K562 (cell line): ENCODE data around the gene CCDC152. TPM values are rescaled to one million over a fixed set of nuclear protein-coding genes. Genes with fewer than 3 reads are reported as not detected.

Source experiments
- ATAC-seq: fragments of 200-7000 bp; cut with Tn5 transposase; 3 replicates; pipeline ENCODE4 v1.9.1; 2020; ENCODE audit warnings: moderate library complexity
- BruUV-seq: library from RNA; stranded (reverse); fragments of 400-500 nt; replicated peaks from 2 replicates; lab custom pipeline; 2021; lab: Mats Ljungman, UMichigan
- CTCF ChIA-PET: fragments of 300-600 bp; formaldehyde crosslinking; extraction: SDS; loops from one replicate; lab custom pipeline; 2021; ENCODE audit warnings: low intra/inter-chr PET ratio; lab: Yijun Ruan, JAX
- POLR2A ChIA-PET: fragments of 300-600, 350-650 bp; sonication (Branson Sonifier 250); formaldehyde crosslinking; extraction: SDS; loops from one replicate; lab custom pipeline; 2021; ENCODE audit warnings: antibody characterized with exemption, inconsistent platforms; lab: Yijun Ruan, JAX
- DNase-seq, 4 experiments: peaks; one replicate each; pipeline versions ENCODE4 v3.0.0 to v3.0.0-alpha.2; 2011 to 2018; ENCODE audit warnings: low spot score in 3 of 4, mixed read lengths in 3 of 4; ENCODE audit errors: extremely low read depth in 1 of 4
- FAIRE-seq: peaks from 2 replicates; lab custom pipeline; 2011; peaks lifted over from hg19 to GRCh38; lab: Jason Lieb, UNC
- H2AFZ ChIP-seq: 2 replicates; pipeline ENCODE4 v1.6.0; 2011; ENCODE audit warnings: low read depth, low read length, control low read depth, inconsistent platforms
- H3K27ac ChIP-seq: fragments of 200-600 bp; 3 replicates; pipeline ENCODE4 v1.8.0; 2011; ENCODE audit warnings: low read depth, mild to moderate bottlenecking, control low read depth, inconsistent platforms, low read length, moderate library complexity, mixed read lengths; ENCODE audit errors: extremely low read depth
- H3K27me3 ChIP-seq, 2 experiments: fragments of 300-600 bp in 1 of 2; 2 replicates in 1 of 2; 3 replicates in 1 of 2; pipeline versions ENCODE4 v1.6.0 to v1.8.0; 2011; ENCODE audit warnings: inconsistent platforms in 2 of 2, low read length in 2 of 2, mild to moderate bottlenecking in 1 of 2, mixed read lengths in 1 of 2, moderate library complexity in 1 of 2; ENCODE audit not compliant: control insufficient read depth in 2 of 2, insufficient read depth in 2 of 2
- H3K36me3 ChIP-seq: fragments of 300-600 bp; 3 replicates; pipeline ENCODE4 v1.8.0; 2011; ENCODE audit warnings: mild to moderate bottlenecking, low read length, inconsistent platforms; ENCODE audit not compliant: control insufficient read depth, insufficient read depth
- H3K4me1 ChIP-seq, 2 experiments: fragments of 200-600 bp in 1 of 2; replicated peaks in 1 of 2; 2 replicates in 1 of 2; 3 replicates in 1 of 2; pipeline versions ENCODE4 v1.5.1 to v1.8.0; 2011; ENCODE audit warnings: inconsistent platforms in 2 of 2, low read length in 2 of 2, mild to moderate bottlenecking in 1 of 2, mixed read lengths in 1 of 2, moderate library complexity in 1 of 2; ENCODE audit not compliant: control insufficient read depth in 2 of 2, insufficient read depth in 2 of 2
- H3K4me2 ChIP-seq: 2 replicates; pipeline ENCODE4 v1.6.1; 2011; ENCODE audit warnings: low read length, control low read depth, inconsistent platforms, mixed read lengths; ENCODE audit not compliant: insufficient read depth
- H3K4me3 ChIP-seq: fragments of 200-600 bp; sonication (generic), shearing (Covaris generic); 2 replicates; pipeline ENCODE4 v1.5.1; 2016; ENCODE audit warnings: control low read depth, inconsistent platforms
- H3K79me2 ChIP-seq: fragments of 200-600 bp; 3 replicates; pipeline ENCODE4 v1.8.0; 2011; ENCODE audit warnings: low read length, inconsistent platforms; ENCODE audit not compliant: control insufficient read depth, insufficient read depth
- H3K9ac ChIP-seq, 2 experiments: 2 replicates each; pipeline versions ENCODE4 v1.6.0 to v1.6.1; 2011; ENCODE audit warnings: low read depth in 2 of 2, low read length in 2 of 2, control low read depth in 1 of 2, inconsistent platforms in 1 of 2, mild to moderate bottlenecking in 1 of 2, mixed read lengths in 1 of 2; ENCODE audit not compliant: insufficient read depth in 1 of 2
- H3K9me1 ChIP-seq: one replicate; pipeline ENCODE4 v1.6.0; 2011; ENCODE audit warnings: inconsistent platforms, mild to moderate bottlenecking, low read length, moderate library complexity; ENCODE audit not compliant: control insufficient read depth, insufficient read depth
- H3K9me3 ChIP-seq: replicated peaks from 2 replicates; pipeline ENCODE4 v1.5.1; 2011; ENCODE audit warnings: low read depth, low read length, inconsistent platforms; ENCODE audit not compliant: control insufficient read depth, insufficient read depth
- H4K20me1 ChIP-seq: replicated peaks from 2 replicates; pipeline ENCODE4 v1.6.1; 2011; ENCODE audit warnings: low read length, inconsistent platforms, mixed read lengths; ENCODE audit not compliant: control insufficient read depth, insufficient read depth
- CHCHD3 ChIP-seq: fragments of 250-450 bp; sonication (Bioruptor Pico); IDR thresholded peaks from 2 replicates; pipeline ENCODE4 v2.1.2; 2022; ENCODE audit warnings: mild to moderate bottlenecking
- ERF ChIP-seq: fragments of 450-650 bp; formaldehyde crosslinking; IDR thresholded peaks from 2 replicates; pipeline ENCODE4 v1.4.0; 2020; ENCODE audit warnings: mild to moderate bottlenecking, mixed read lengths
- ESRRA ChIP-seq: fragments of 450-650 bp; IDR thresholded peaks from 2 replicates; pipeline ENCODE4 v1.6.1; 2014; ENCODE audit warnings: low read depth, mild to moderate bottlenecking, moderate library complexity, borderline replicate concordance
- MAZ ChIP-seq, 2 experiments: fragments of 450-650 bp in 1 of 2; sonication (generic) in 1 of 2; formaldehyde crosslinking; IDR thresholded peaks in 1 of 2; conservative IDR thresholded peaks in 1 of 2; 2 replicates each; pipeline versions ENCODE4 v1.4.0 to v1.5.0; 2020; ENCODE audit warnings: mild to moderate bottlenecking in 1 of 2, missing genetic modification reagents in 1 of 2
- OTX1 ChIP-seq: fragments of 450-650 bp; formaldehyde crosslinking; IDR thresholded peaks from 2 replicates; pipeline ENCODE4 v1.4.0; 2022; ENCODE audit warnings: mild to moderate bottlenecking
- POLR2H ChIP-seq: IDR thresholded peaks from 2 replicates; pipeline ENCODE4 v1.6.1; 2016; ENCODE audit warnings: missing genetic modification characterization, low read depth, mild to moderate bottlenecking, control low read depth, missing compliant biosample characterization, moderate library complexity
- PPARD ChIP-seq: fragments of 250-450 bp; sonication (Bioruptor Pico); IDR thresholded peaks from 2 replicates; pipeline ENCODE4 v1.8.0; 2022; ENCODE audit warnings: inconsistent platforms, mild to moderate bottlenecking, moderate library complexity
- THRAP3 ChIP-seq: fragments of 450-650 bp; IDR thresholded peaks from 2 replicates; pipeline ENCODE4 v1.6.1; 2016; ENCODE audit warnings: mild to moderate bottlenecking, inconsistent platforms, borderline replicate concordance
- ZFPM2 ChIP-seq: fragments of 250-450 bp; sonication (Bioruptor Pico); IDR thresholded peaks from 2 replicates; pipeline ENCODE4 v1.5.1; 2022; ENCODE audit warnings: mild to moderate bottlenecking
- ZNF184 ChIP-seq: sonication (generic); formaldehyde crosslinking; IDR thresholded peaks from 2 replicates; pipeline ENCODE4 v1.5.0; 2020; ENCODE audit warnings: missing genetic modification reagents
- ZNF217 ChIP-seq: sonication (generic); formaldehyde crosslinking; IDR thresholded peaks from 2 replicates; pipeline ENCODE4 v1.8.0; 2022; ENCODE audit warnings: mild to moderate bottlenecking, missing genetic modification reagents
- ZNF41 ChIP-seq: fragments of 250-450 bp; sonication (Bioruptor Pico); conservative IDR thresholded peaks from 2 replicates; pipeline ENCODE4 v1.4.0; 2020; ENCODE audit warnings: mild to moderate bottlenecking
- WGBS: fragments of 100-300 bp; shearing (Covaris generic); methylation state at CpG from one replicate; pipeline ENCODE4 v1.1.6; 2016; ENCODE audit warnings: low coverage, mixed read lengths; ENCODE audit not compliant: insufficient coverage; ENCODE audit errors: missing lambda C conversion rate; 5-methylcytosine and 5-hydroxymethylcytosine counted together
- in situ Hi-C: fragments of 300-500 bp; cut with MboI; formaldehyde crosslinking; loops from 4 replicates; pipeline ENCODE4 v1.15.0; 2018; ENCODE audit warnings: inconsistent platforms, mixed read lengths
- intact Hi-C: fragments of 100-400 bp; cut with micrococcal nuclease; formaldehyde crosslinking; loops from 2 replicates; pipeline ENCODE4 v1.14.2; 2022
- polyA plus RNA-seq, 8 experiments: library from polyadenylated mRNA; depleted of rRNA in 4 of 8; stranded (reverse) in 5 of 8; unstranded in 3 of 8; fragments of >200 nt; fragmentation: Nextera tagmentation in 2 of 8; fragmentation: Illumina TruSeq in 1 of 8; extraction: Ambion mirVana in 2 of 8; extraction: Trizol in 1 of 8; gene quantifications; 2 replicates each; pipeline versions ENCODE4 v1.2.1 to v1.2.3, GENCODE V29; 2011 to 2014; ENCODE audit warnings: inconsistent platforms in 1 of 8, missing spikeins in 1 of 8
- total RNA-seq, 7 experiments: library from RNA; depleted of rRNA in 6 of 7; stranded (reverse); fragments of >200 nt in 6 of 7; fragmentation: Illumina TruSeq in 2 of 7; extraction: Trizol in 2 of 7; gene quantifications; 2 replicates each; pipeline versions ENCODE4 v1.2.1 to v1.2.3, GENCODE V29; 2011 to 2021; ENCODE audit warnings: low replicate concordance in 1 of 7
- TF ChIP-seq, protein P1 (sequence below), 2 experiments: fragments of 200-800 bp in 1 of 2; sonication (Bioruptor generic) in 1 of 2; sonication (generic) in 1 of 2; formaldehyde crosslinking in 1 of 2; IDR thresholded peaks in 1 of 2; conservative IDR thresholded peaks in 1 of 2; 2 replicates each; pipeline versions ENCODE4 v1.5.0 to v1.6.1; 2016 to 2020; ENCODE audit warnings: missing compliant biosample characterization in 1 of 2, missing genetic modification characterization in 1 of 2, missing genetic modification reagents in 1 of 2
- TF ChIP-seq, protein P2 (sequence below): sonication (generic); formaldehyde crosslinking; IDR thresholded peaks from 2 replicates; pipeline ENCODE4 v1.8.1; 2023; ENCODE audit warnings: missing genetic modification reagents, mild to moderate bottlenecking, borderline replicate concordance

The CCDC152 gene
- total and polyA plus RNA-seq, 9 of the 15 experiments (the other 6 are each of a cell fraction or from before 2014, with no cell fraction given): 2.5 to 11.6 (median 5.1) TPM

GRCh38 chr5:42822548-42822947 is 65.9 kb downstream of the CCDC152 start:
- no peaks in the 10 kb centered on the region for H3K27me3 ChIP-seq
- H3K9me1 ChIP-seq: no peaks in the 10 kb centered on the region
- FAIRE-seq: no peak
- 9% methylated on average over 2 of the region's 2 CpGs for WGBS
- no peaks in the 10 kb centered on the region for H3K4me1 ChIP-seq
- ChIA-PET CTCF (no interaction called here), POLR2A (no interaction called here)
- DNase-seq: no peak
- H3K4me2 ChIP-seq: no peak overlapping the region
- no peak overlapping the region for H3K4me3 ChIP-seq
- intact Hi-C loops: no loop called here
- H3K9me3 ChIP-seq: no peaks in the 10 kb centered on the region
- BruUV-seq: no TSS peak
- H3K27ac ChIP-seq: no peak overlapping the region
- H4K20me1 ChIP-seq: no peaks in the 10 kb centered on the region
- H3K79me2 ChIP-seq: no peaks in the 10 kb centered on the region
- in situ Hi-C loops: no loop called here
- H2AFZ ChIP-seq: no peak overlapping the region
- no peak for ATAC-seq
- H3K36me3 ChIP-seq: no peaks in the 10 kb centered on the region
- H3K9ac ChIP-seq: no peak overlapping the region
- TF ChIP-seq OTX1 (CRISPR knock-in tag) (no peak), ZNF184 (CRISPR knock-in tag) (no peak), POLR2H (no peak), PPARD (CRISPR knock-in tag) (no peak), ZFPM2 (no peak), ESRRA (no peak), ERF (CRISPR knock-in tag) (no peak), ZNF217 (CRISPR knock-in tag) (no peak), MAZ (CRISPR knock-in tag; conservative IDR thresholded peaks at IDR 0.05 in 1 of 2, IDR thresholded peaks at IDR 0.05 in 1 of 2) (no peak), THRAP3 (no peak), ZNF41 (CRISPR knock-in tag) (no peak), CHCHD3 (CRISPR knock-in tag) (no peak)
- TF ChIP-seq, protein P1, sequence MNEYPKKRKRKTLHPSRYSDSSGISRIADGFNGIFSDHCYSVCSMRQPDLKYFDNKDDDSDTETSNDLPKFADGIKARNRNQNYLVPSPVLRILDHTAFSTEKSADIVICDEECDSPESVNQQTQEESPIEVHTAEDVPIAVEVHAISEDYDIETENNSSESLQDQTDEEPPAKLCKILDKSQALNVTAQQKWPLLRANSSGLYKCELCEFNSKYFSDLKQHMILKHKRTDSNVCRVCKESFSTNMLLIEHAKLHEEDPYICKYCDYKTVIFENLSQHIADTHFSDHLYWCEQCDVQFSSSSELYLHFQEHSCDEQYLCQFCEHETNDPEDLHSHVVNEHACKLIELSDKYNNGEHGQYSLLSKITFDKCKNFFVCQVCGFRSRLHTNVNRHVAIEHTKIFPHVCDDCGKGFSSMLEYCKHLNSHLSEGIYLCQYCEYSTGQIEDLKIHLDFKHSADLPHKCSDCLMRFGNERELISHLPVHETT (CRISPR knock-in tag; conservative IDR thresholded peaks at IDR 0.05 in 1 of 2, IDR thresholded peaks at IDR 0.05 in 1 of 2): no peak
- TF ChIP-seq, protein P2, sequence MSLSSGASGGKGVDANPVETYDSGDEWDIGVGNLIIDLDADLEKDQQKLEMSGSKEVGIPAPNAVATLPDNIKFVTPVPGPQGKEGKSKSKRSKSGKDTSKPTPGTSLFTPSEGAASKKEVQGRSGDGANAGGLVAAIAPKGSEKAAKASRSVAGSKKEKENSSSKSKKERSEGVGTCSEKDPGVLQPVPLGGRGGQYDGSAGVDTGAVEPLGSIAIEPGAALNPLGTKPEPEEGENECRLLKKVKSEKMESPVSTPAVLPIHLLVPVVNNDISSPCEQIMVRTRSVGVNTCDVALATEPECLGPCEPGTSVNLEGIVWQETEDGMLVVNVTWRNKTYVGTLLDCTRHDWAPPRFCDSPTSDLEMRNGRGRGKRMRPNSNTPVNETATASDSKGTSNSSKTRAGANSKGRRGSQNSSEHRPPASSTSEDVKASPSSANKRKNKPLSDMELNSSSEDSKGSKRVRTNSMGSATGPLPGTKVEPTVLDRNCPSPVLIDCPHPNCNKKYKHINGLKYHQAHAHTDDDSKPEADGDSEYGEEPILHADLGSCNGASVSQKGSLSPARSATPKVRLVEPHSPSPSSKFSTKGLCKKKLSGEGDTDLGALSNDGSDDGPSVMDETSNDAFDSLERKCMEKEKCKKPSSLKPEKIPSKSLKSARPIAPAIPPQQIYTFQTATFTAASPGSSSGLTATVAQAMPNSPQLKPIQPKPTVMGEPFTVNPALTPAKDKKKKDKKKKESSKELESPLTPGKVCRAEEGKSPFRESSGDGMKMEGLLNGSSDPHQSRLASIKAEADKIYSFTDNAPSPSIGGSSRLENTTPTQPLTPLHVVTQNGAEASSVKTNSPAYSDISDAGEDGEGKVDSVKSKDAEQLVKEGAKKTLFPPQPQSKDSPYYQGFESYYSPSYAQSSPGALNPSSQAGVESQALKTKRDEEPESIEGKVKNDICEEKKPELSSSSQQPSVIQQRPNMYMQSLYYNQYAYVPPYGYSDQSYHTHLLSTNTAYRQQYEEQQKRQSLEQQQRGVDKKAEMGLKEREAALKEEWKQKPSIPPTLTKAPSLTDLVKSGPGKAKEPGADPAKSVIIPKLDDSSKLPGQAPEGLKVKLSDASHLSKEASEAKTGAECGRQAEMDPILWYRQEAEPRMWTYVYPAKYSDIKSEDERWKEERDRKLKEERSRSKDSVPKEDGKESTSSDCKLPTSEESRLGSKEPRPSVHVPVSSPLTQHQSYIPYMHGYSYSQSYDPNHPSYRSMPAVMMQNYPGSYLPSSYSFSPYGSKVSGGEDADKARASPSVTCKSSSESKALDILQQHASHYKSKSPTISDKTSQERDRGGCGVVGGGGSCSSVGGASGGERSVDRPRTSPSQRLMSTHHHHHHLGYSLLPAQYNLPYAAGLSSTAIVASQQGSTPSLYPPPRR (CRISPR knock-in tag): no peak
